ENCODE data around the gene DUOX1. TPM values are rescaled to one million over a fixed set of nuclear protein-coding genes. Genes with fewer than 3 reads are reported as not detected.
A peak's percentile ranks its signal among the peaks of the same experiment; 100 is the strongest.
"Not testable (repeated sequence)": the region's sequence is repeated elsewhere in the genome, so short reads cannot be mapped to it uniquely, and the experiment has no call there.

Gene DUOX1
- under 1 TPM; 0.26 to 0.66 TPM for total RNA-seq

- H3K27me3 ChIP-seq, result no peaks in the 10 kb centered on the region
- no peak for TF ChIP-seq POLR2A (IDR thresholded peaks at IDR 0.05)
- no peak for TF ChIP-seq CTCF (IDR thresholded peaks at IDR 0.05)
- no peaks in the 10 kb centered on the region for H3K36me3 ChIP-seq (replicated peaks in 1 of 2; ENCODE audit: insufficient read depth in 1 of 2, low read depth in 2 of 2)
- intact Hi-C loops (cut with DNase I), result no loop called here
- H3K27ac ChIP-seq, result no peak within 1 kb of the TSS
- no peak for DNase-seq
- H3K4me1 ChIP-seq, result peaks cover 5% of the 10 kb centered on the region
- 12 to 36% methylated on average over 7 to 45 of the region's 46 CpGs for WGBS, 2 donors
- H3K4me3 ChIP-seq, result no peak within 1 kb of the TSS
- ATAC-seq, result no peak
- H3K9me3 ChIP-seq, result no peaks in the 10 kb centered on the region
These were observed at the start of gene DUOX1, which contains the start of gene DUOXA1 for GRCh38 chr15:45129651-45130129. Gene DUOX1, plus strand, starts transcription at chr15:45129994. Its CDS starts 1,973 bp downstream, at chr15:45131967. Gene DUOXA1, minus strand, starts transcription at chr15:45129879. Its CDS starts 6,865 bp downstream, at chr15:45123014.

GRCh38 chr15:45080593-45080992 is 49.2 kb upstream of the DUOX1 start:
- H3K27ac ChIP-seq; intact Hi-C loops (cut with DNase I); H3K36me3 ChIP-seq (replicated peaks in 1 of 2; ENCODE audit: insufficient read depth in 1 of 2, low read depth in 2 of 2); H3K4me3 ChIP-seq; H3K9me3 ChIP-seq; H3K27me3 ChIP-seq: not testable (repeated sequence)
- peak; percentile 20 to 37 (median 26) for DNase-seq
- WGBS, 2 donors, result 80 to 81% methylated on average over 2 to 3 of the region's 3 CpGs
- peaks cover 40% of the 10 kb centered on the region for H3K4me1 ChIP-seq
- ATAC-seq, result peak; percentile 39

GRCh38 chr15:45082412-45082811 is 47.4 kb upstream of the DUOX1 start:
- H3K36me3 ChIP-seq (replicated peaks in 1 of 2; ENCODE audit: insufficient read depth in 1 of 2, low read depth in 2 of 2); ATAC-seq; H3K27ac ChIP-seq; H3K9me3 ChIP-seq; DNase-seq; H3K4me3 ChIP-seq; H3K27me3 ChIP-seq; intact Hi-C loops (cut with DNase I): not testable (repeated sequence)
- 80 to 90% methylated on average over 5 to 6 of the region's 10 CpGs for WGBS, 2 donors
- peaks cover 36% of the 10 kb centered on the region for H3K4me1 ChIP-seq

GRCh38 chr15:45083223-45083622 is 46.6 kb upstream of the DUOX1 start:
- Histone ChIP-seq H3K9me3 (no peaks in the 10 kb centered on the region), H3K27me3 (no peaks in the 10 kb centered on the region), H3K36me3 (replicated peaks in 1 of 2; ENCODE audit: insufficient read depth in 1 of 2, low read depth in 2 of 2) (no peaks in the 10 kb centered on the region), H3K27ac (no peak overlapping the region), H3K4me3 (no peak overlapping the region), H3K4me1 (peaks cover 28% of the 10 kb centered on the region)
- no peak for ATAC-seq
- DNase-seq, result no peak
- intact Hi-C loops (cut with DNase I), result no loop called here
- TF ChIP-seq POLR2A (IDR thresholded peaks at IDR 0.05), result no peak
- TF ChIP-seq CTCF (IDR thresholded peaks at IDR 0.05), result no peak

- ATAC-seq (no peak), DNase-seq (no peak)
- WGBS, 2 donors, result 54 to 56% methylated on average over 3 of the region's 3 CpGs
- TF ChIP-seq CTCF (IDR thresholded peaks at IDR 0.05) (no peak), POLR2A (IDR thresholded peaks at IDR 0.05) (no peak)
- Histone ChIP-seq H3K4me1 (peaks cover 28% of the 10 kb centered on the region), H3K9me3 (no peaks in the 10 kb centered on the region), H3K27me3 (no peaks in the 10 kb centered on the region), H3K4me3 (no peak overlapping the region), H3K36me3 (replicated peaks in 1 of 2; ENCODE audit: insufficient read depth in 1 of 2, low read depth in 2 of 2) (no peaks in the 10 kb centered on the region), H3K27ac (no peak overlapping the region)
- intact Hi-C loops (cut with DNase I), result no loop called here
These were observed 45.6 kb upstream of the DUOX1 start for GRCh38 chr15:45084163-45084562.

GRCh38 chr15:45087513-45087912 is 42.3 kb upstream of the DUOX1 start:
- TF ChIP-seq POLR2A (IDR thresholded peaks at IDR 0.05) (no peak), CTCF (IDR thresholded peaks at IDR 0.05) (no peak)
- Histone ChIP-seq H3K27me3 (no peaks in the 10 kb centered on the region), H3K36me3 (replicated peaks in 1 of 2; ENCODE audit: insufficient read depth in 1 of 2, low read depth in 2 of 2) (no peaks in the 10 kb centered on the region), H3K9me3 (no peaks in the 10 kb centered on the region), H3K4me1 (peaks cover 13% of the 10 kb centered on the region), H3K4me3 (no peak overlapping the region), H3K27ac (no peak overlapping the region)
- no peak for ATAC-seq
- intact Hi-C loops (cut with DNase I), result no loop called here
- no peak for DNase-seq
- WGBS, 2 donors, result 48 to 56% methylated on average over 1 of the region's 1 CpG
